Activated CD4-positive, alpha-beta T cell treated with anti-CD3 and anti-CD28 coated beads for 1 hour (primary cell): ENCODE measurements around the gene KRTAP12-1.
"Not testable (repeated sequence)": the region's sequence is repeated elsewhere in the genome, so short reads cannot be mapped to it uniquely, and the experiment has no call there.

ENCODE experiments used
- DNase-seq: peaks from one replicate; pipeline ENCODE4 v3.0.0-alpha.2; 2020

The KRTAP12-1 gene

GRCh38 chr21:44638506-44639330 is 43.2 kb downstream of the KRTAP12-1 start:
- DNase-seq: not testable (repeated sequence)

GRCh38 chr21:44637851-44638348 is 44.1 kb downstream of the KRTAP12-1 start:
- not testable (repeated sequence) for DNase-seq

- no peak for DNase-seq
Observed at GRCh38 chr21:44637018-44637850, 44.7 kb downstream of the KRTAP12-1 start, which contains the start of gene KRTAP10-10. Gene KRTAP10-10 (plus strand): TSS chr21:44637356. CDS start chr21:44637418, 62 bp downstream.

- no peak for DNase-seq
Observed at GRCh38 chr21:44636209-44637017, 45.5 kb downstream of the KRTAP12-1 start.

GRCh38 chr21:44632067-44632466 is 49.9 kb downstream of the KRTAP12-1 start:
- no peak for DNase-seq
